Uterine smooth muscle cell (primary cell): ENCODE data around the gene ABCB8. TPM values are rescaled to one million over a fixed set of nuclear protein-coding genes. Genes with fewer than 3 reads are reported as not detected.

Experiments used
- total RNA-seq: library from RNA; depleted of rRNA; stranded (reverse); fragments of >200 nt; gene quantifications from 2 replicates; pipeline ENCODE4 v1.2.3, GENCODE V29; 2014

The ABCB8 gene
- total RNA-seq = 43.1 and 50.1 TPM in 2 replicates

GRCh38 chr7:151028131-151028947 lies at the start of gene ABCB8:
Gene ABCB8 (plus strand): TSS chr7:151028450. CDS start chr7:151028516, 66 bp downstream.

GRCh38 chr7:150990416-150991186 lies 37.6 kb upstream of the ABCB8 start, which contains the start of gene NOS3:
Gene NOS3 (plus strand): TSS chr7:150991017. CDS start chr7:150993804, 2,787 bp downstream.

GRCh38 chr7:151024435-151025056 lies 3.7 kb upstream of the ABCB8 start, which contains the start of gene ATG9B:
Gene ATG9B (minus strand): TSS chr7:151024494. CDS start chr7:151024423, 71 bp downstream.

GRCh38 chr7:151047976-151048815 lies 19.9 kb downstream of the ABCB8 start, which contains the start of gene ASIC3:
Gene ASIC3 (plus strand): TSS chr7:151048531. CDS start chr7:151048886, 355 bp downstream.

GRCh38 chr7:151057506-151057988 lies 29.3 kb downstream of the ABCB8 start, which contains the start of gene CDK5:
Gene CDK5 (minus strand): TSS chr7:151057897. CDS start chr7:151057848, 49 bp downstream.

GRCh38 chr7:151059367-151060112 lies 31.3 kb downstream of the ABCB8 start, which contains the start of gene SLC4A2:
Gene SLC4A2 (plus strand): TSS chr7:151059589. CDS start chr7:151061988, 2,399 bp downstream.

GRCh38 chr7:151080522-151081169 lies 52.4 kb downstream of the ABCB8 start, which contains the start of gene FASTK:
Gene FASTK (minus strand): TSS chr7:151080809. CDS start chr7:151080766, 43 bp downstream.

GRCh38 chr7:151083071-151083823 lies 55.0 kb downstream of the ABCB8 start, which contains the start of gene TMUB1:
Gene TMUB1 (minus strand): TSS chr7:151083493. CDS start chr7:151082563, 930 bp downstream.

GRCh38 chr7:151085691-151086620 lies 57.7 kb downstream of the ABCB8 start, which contains the start of gene AGAP3:
Gene AGAP3 (plus strand): TSS chr7:151086475. CDS start chr7:151086742, 267 bp downstream.

Other genes with a start within 250 kb of the ABCB8 start
- gene TMEM176B, start 228.1 kb upstream of the ABCB8 start, total RNA-seq = 0.12 TPM in 1 of 2 replicates, not detected in the other
- 0.22 TPM in 1 of 2 replicates, not detected in the other for gene TMEM176A, start 227.7 kb upstream of the ABCB8 start, total RNA-seq
- gene AOC1, start 175.9 kb upstream of the ABCB8 start, total RNA-seq = not detected in 2 replicates
- gene KCNH2, start 50.1 kb upstream of the ABCB8 start, total RNA-seq = 4.4 and 5.2 TPM in 2 replicates
- 3.3 and 3.7 TPM in 2 replicates for gene NOS3, start 37.4 kb upstream of the ABCB8 start, total RNA-seq
- 0.11 and 0.12 TPM in 2 replicates for gene ATG9B, start 4.0 kb upstream of the ABCB8 start, total RNA-seq
- gene ASIC3, start 20.1 kb downstream of the ABCB8 start, total RNA-seq = under 0.01 and 0.75 TPM in 2 replicates
- gene CDK5, start 29.4 kb downstream of the ABCB8 start, total RNA-seq = 17.7 and 21.6 TPM in 2 replicates
- 74.8 and 89.6 TPM in 2 replicates for gene SLC4A2, start 31.1 kb downstream of the ABCB8 start, total RNA-seq
- gene FASTK, start 52.4 kb downstream of the ABCB8 start, total RNA-seq = 78.5 and 88.9 TPM in 2 replicates
- gene TMUB1, start 55.0 kb downstream of the ABCB8 start, total RNA-seq = 20.6 and 23.4 TPM in 2 replicates
- 41.9 and 48.9 TPM in 2 replicates for gene AGAP3, start 58.0 kb downstream of the ABCB8 start, total RNA-seq
- gene GBX1, start 139.2 kb downstream of the ABCB8 start, total RNA-seq = not detected in 2 replicates
- gene ASB10, start 158.8 kb downstream of the ABCB8 start, total RNA-seq = not detected in 2 replicates
- not detected in 2 replicates for gene H2BK1, start 182.0 kb downstream of the ABCB8 start, total RNA-seq
- 57.7 and 84.9 TPM in 2 replicates for gene ABCF2, start 198.8 kb downstream of the ABCB8 start, total RNA-seq
- 60.8 and 86.1 TPM in 2 replicates for gene CHPF2, start 204.0 kb downstream of the ABCB8 start, total RNA-seq
- gene SMARCD3, start 220.2 kb downstream of the ABCB8 start, total RNA-seq = 25.6 and 35.7 TPM in 2 replicates